Measurements from ENCODE around the gene SMAD4.

The SMAD4 gene

DNA sequence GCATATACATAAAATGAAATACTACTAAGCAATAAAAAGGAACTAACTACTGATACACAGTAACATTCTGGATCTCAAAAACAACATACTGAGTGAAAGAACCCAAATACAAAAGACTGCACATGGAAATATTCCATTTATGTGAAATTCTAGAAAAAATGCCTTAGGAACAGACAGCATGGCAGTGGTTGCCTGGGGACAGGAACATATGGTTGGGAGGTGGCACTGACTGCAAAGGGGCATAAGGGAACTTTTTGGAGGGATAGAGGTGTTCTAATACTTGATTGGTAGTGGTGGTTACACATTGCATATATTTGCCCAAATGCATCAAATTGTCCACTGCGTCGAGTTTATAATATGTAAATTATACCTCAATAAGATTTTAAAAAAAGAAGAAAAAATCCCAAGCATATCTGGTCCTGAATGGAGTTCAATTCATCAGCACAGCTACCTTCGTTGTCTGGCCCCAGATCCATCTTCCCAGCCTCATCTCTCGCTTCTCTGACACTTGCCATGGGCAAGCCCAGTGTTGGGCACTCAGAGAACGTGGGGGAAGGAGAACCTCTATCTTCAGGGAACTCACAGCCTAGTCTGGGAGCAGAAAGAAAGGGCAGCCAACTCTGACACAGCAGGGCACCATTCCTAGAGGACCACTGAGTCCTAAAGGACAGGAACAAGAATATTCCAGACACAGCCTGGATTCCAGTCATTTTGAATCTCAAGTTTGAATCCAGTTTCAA lies 8.6 kb upstream of the SMAD4 start:
- DNase-seq (ENCODE audit: low read depth) = no peak

DNA sequence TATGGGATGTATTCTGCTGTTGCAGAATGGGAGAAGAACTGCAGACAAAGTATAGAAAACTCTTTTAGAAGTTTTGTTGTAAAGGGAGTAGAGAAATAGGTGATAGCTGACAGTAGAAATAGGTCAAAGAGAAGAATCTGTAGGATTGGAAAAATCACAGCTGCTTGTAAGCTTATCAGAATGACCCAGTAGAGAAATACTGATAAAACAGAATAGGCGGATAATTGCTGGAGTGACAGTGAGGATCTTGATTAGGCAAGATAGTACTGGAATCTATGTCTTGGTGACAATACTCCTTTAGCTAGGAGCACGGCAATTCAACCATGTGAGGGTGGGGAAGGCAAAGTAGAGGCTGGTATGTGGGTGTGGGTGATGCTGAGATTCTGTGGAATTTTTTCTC lies 4.5 kb upstream of the SMAD4 start:
- no peak for DNase-seq (ENCODE audit: low read depth)

DNA sequence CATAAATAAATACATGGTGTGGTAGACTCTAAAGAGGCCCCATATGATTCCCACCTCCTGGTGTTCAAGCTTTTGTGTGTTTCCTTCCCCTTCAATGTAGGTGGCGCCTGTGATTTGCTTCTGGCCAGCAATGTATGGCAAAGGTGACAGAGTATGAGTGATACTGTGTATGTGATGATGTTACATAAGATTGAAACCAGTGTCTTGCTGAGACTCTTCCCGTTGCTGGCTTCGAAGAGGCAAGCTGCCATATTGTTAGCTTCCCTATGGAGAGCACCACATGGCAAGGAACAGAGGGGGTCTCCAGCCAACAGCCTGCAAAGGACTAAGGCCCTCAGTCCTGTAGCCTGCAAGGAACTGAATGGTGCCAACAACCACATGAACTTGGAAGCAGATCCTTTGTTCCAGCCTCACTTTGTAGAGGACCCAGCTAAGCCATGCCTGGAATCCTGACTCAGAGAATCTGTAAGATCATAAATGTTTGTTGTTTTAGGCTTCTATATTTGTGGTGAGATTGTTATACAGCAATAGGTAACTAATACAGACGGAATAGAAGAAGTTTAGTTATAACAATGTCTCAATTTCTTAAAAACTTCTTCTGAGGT lies 1.7 kb upstream of the SMAD4 start:
- DNase-seq (ENCODE audit: low read depth) = no peak

GRCh38 chr18:51029378-51029693 lies 677 bp upstream of the SMAD4 start:
- no peak for DNase-seq (ENCODE audit: low read depth)

- DNase-seq (ENCODE audit: low read depth) = no peak
These were observed 685 bp downstream of the SMAD4 start for GRCh38 chr18:51030537-51031258.

DNA sequence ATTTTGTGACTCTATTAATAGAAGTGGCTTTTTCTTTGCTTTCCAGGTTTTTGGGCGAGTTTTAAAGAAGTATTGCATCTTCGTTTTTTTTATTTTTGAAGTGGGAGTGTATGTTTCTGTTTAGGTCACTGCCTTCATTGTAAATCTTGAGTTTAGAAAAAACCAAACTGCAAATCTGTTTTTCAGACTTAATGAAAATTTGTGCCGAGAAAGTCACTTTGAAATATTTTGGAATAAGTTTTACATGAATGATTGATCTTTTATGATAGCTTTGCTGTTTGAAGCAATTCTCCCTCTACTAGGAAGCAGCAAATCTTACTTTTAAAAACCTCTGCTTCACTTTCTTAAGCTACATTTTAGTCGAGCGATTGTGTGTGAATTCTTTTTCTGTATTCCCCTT lies 2.2 kb downstream of the SMAD4 start:
- no peak for DNase-seq (ENCODE audit: low read depth)

GRCh38 chr18:51037230-51037629 lies 7.2 kb downstream of the SMAD4 start:
- no peak for DNase-seq (ENCODE audit: low read depth)

- DNase-seq (ENCODE audit: low read depth) = no peak
These were observed 8.1 kb downstream of the SMAD4 start for GRCh38 chr18:51038110-51038509.

DNA sequence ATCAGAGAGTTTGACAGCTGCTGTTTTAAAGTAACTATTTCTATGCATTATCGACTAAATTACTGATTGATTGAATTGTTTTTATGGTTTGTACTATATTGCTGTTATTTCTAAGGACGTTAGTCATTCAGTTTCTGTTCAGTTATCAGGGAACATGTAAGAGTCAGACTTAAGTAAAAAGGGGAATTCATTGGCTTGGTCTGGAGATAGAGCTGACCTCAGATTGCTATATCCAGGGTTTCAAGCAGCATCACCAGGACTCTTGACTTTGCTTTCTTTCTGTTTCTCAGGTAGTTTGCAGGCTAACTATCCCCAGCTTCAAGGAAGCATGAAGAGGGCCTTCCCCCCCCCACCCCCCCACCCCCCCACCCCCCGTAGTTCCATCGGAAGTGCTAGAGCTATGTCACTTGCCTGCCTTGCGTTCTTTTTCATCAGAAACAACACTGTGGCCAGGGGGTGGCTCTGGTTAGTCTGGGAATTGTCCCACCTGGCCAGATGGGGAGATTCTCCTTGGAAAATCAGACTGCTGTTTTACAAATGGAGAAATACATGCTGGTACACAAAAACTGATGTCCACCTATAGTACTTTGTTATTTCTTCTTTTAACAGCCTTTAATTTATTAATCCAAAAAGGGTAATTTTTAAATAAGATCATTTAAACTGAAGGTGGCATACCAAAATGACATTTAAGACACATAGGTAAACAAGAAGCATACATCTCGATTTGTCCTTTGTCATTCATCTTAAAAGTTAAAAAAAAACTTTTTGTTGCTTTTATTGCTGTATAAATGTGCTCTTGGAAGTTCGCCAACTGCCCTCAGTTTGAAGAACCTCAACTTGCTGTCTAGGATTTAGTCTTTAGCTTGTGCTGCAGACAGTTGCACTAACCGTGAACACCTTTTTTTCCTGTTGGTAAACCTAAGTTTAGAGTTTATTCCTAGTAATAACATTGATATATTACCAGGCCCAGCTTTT lies 9.4 kb downstream of the SMAD4 start:
- DNase-seq (ENCODE audit: low read depth) = no peak

- no peak for DNase-seq (ENCODE audit: low read depth)
These were observed 11.8 kb downstream of the SMAD4 start for GRCh38 chr18:51041677-51042352.

DNA sequence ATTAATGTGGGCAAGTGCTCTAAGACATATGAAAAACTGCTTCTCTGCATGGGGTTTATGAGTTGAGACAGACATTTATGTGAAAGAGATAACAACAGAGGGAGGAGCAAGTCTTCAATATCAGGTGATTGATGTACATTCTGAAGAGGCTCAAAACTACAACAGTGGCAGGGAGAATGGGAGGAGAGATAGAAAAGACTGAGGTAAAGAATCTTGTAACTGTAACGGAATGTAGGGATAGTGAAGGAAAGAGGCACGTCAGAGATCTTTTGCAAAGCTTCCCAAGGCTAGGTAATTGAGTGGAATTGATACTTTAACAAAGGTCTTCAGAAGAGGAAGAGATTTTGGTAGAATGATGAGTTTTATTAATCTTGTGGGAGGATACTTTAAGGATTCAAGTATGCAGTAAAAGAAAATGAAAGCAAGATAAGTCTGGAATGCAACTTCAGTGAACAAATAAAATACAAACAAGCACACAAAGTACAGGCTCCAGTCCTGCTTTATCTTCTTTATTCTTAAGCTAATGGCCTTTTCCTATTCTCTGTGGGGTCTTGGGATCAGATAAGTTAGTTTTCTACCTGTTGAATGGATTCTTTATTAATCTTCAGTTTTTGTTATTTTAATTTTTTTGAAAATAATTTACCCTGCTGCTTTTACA lies 15.0 kb downstream of the SMAD4 start:
- DNase-seq (ENCODE audit: low read depth) = no peak

- no peak for DNase-seq (ENCODE audit: low read depth)
These were observed 18.2 kb downstream of the SMAD4 start for GRCh38 chr18:51048190-51048589.

- DNase-seq (ENCODE audit: low read depth) = no peak
These were observed 19.1 kb downstream of the SMAD4 start for GRCh38 chr18:51049137-51049536.

GRCh38 chr18:51051105-51051712 lies 21.2 kb downstream of the SMAD4 start:
- no peak for DNase-seq (ENCODE audit: low read depth)

- DNase-seq (ENCODE audit: low read depth) = no peak
These were observed 23.8 kb downstream of the SMAD4 start for GRCh38 chr18:51053814-51054213.

GRCh38 chr18:51054764-51055163 lies 24.8 kb downstream of the SMAD4 start:
- DNase-seq (ENCODE audit: low read depth) = no peak

GRCh38 chr18:51059969-51060368 lies 30.0 kb downstream of the SMAD4 start:
- no peak for DNase-seq (ENCODE audit: low read depth)

- no peak for DNase-seq (ENCODE audit: low read depth)
These were observed 34.2 kb downstream of the SMAD4 start for GRCh38 chr18:51064256-51064655.

DNA sequence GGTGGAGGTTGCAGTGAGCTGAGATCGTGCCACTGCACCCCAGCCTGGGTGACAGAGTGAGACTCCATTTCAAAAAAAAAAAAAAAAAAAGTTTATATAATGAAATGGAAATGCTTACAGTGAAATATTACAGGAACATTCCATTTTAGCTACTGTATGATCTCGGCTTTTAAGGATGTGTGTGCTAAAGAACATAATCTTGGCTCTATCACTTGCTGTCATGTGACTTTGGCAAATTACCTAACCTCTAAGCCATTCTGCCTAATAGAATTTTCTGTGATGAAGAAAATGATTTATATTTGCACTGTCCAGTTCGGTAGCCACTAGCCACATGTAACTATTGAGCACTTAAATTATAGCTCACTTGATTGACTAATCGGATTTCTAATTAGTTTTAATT lies 36.3 kb downstream of the SMAD4 start:
- DNase-seq (ENCODE audit: low read depth) = no peak

GRCh38 chr18:51068105-51068504 lies 38.1 kb downstream of the SMAD4 start:
- peak; percentile 63 for DNase-seq (ENCODE audit: low read depth)

GRCh38 chr18:51069885-51070284 lies 39.9 kb downstream of the SMAD4 start:
- no peak for DNase-seq (ENCODE audit: low read depth)
